ENCODE results near the gene KNOP1. TPM values are rescaled to one million over a fixed set of nuclear protein-coding genes. Genes with fewer than 3 reads are reported as not detected.

The KNOP1 gene
- total RNA-seq, 2 donors from 2014 or later: 4.1 to 5.4 TPM

- Histone ChIP-seq H3K9me3 (no peaks in the 10 kb centered on the region), H3K36me3 (no peaks in the 10 kb centered on the region), H3K4me1 (peaks cover 0 to 10% of the 10 kb centered on the region in 2 donors), H3K4me3 (no peak overlapping the region), H3K27ac (no peak overlapping the region), H3K27me3 (no peaks in the 10 kb centered on the region)
- no peak for DNase-seq (ENCODE audit: low spot score)
- TF ChIP-seq CTCF (IDR thresholded peaks at IDR 0.05): no peak
Observed at GRCh38 chr16:19745286-19746010, 27.4 kb upstream of the KNOP1 start.

GRCh38 chr16:19744670-19745069 is 26.6 kb upstream of the KNOP1 start:
- peaks cover 0 to 4% of the 10 kb centered on the region in 2 donors for H3K4me1 ChIP-seq
- no peak overlapping the region for H3K27ac ChIP-seq
- no peak for DNase-seq (ENCODE audit: low spot score)
- TF ChIP-seq CTCF (IDR thresholded peaks at IDR 0.05): no peak
- H3K36me3 ChIP-seq: no peaks in the 10 kb centered on the region
- no peaks in the 10 kb centered on the region for H3K27me3 ChIP-seq
- no peak overlapping the region for H3K4me3 ChIP-seq
- no peaks in the 10 kb centered on the region for H3K9me3 ChIP-seq

GRCh38 chr16:19743816-19744159 is 25.8 kb upstream of the KNOP1 start:
- no peaks in the 10 kb centered on the region for H3K27me3 ChIP-seq
- no peak for DNase-seq (ENCODE audit: low spot score)
- TF ChIP-seq CTCF (IDR thresholded peaks at IDR 0.05): no peak
- no peaks in the 10 kb centered on the region for H3K36me3 ChIP-seq
- no peaks in the 10 kb centered on the region for H3K4me1 ChIP-seq
- H3K27ac ChIP-seq: no peak overlapping the region
- no peaks in the 10 kb centered on the region for H3K9me3 ChIP-seq
- H3K4me3 ChIP-seq: no peak overlapping the region

GRCh38 chr16:19741354-19741753 is 23.3 kb upstream of the KNOP1 start:
- Histone ChIP-seq H3K4me1 (no peaks in the 10 kb centered on the region), H3K9me3 (no peaks in the 10 kb centered on the region), H3K4me3 (no peak overlapping the region), H3K27ac (no peak overlapping the region), H3K36me3 (no peaks in the 10 kb centered on the region), H3K27me3 (no peaks in the 10 kb centered on the region)
- no peak for DNase-seq (ENCODE audit: low spot score)
- no peak for TF ChIP-seq CTCF (IDR thresholded peaks at IDR 0.05)

- no peaks in the 10 kb centered on the region for H3K36me3 ChIP-seq
- TF ChIP-seq CTCF (IDR thresholded peaks at IDR 0.05): no peak
- no peak for DNase-seq (ENCODE audit: low spot score)
- H3K27me3 ChIP-seq: no peaks in the 10 kb centered on the region
- no peaks in the 10 kb centered on the region for H3K9me3 ChIP-seq
- H3K4me1 ChIP-seq: peaks cover 0 to 11% of the 10 kb centered on the region in 2 donors
- H3K27ac ChIP-seq: no peak overlapping the region
- no peak overlapping the region for H3K4me3 ChIP-seq
Observed at GRCh38 chr16:19737306-19738038, 19.4 kb upstream of the KNOP1 start.
